MCF 10A (cell line): Measurements from ENCODE around the gene HSD17B2. TPM values are rescaled to one million over a fixed set of nuclear protein-coding genes. Genes with fewer than 3 reads are reported as not detected.

ENCODE experiments used
- BruUV-seq: library from RNA; stranded (reverse); fragments of 400-500 nt; replicated peaks from 2 replicates; lab custom pipeline; 2021; lab: Mats Ljungman, UMichigan
- CTCF ChIA-PET: fragments of 300-600 bp; sonication (Branson Sonifier 250); formaldehyde crosslinking; extraction: SDS; loops from one replicate; lab custom pipeline; 2021; ENCODE audit warnings: antibody characterized with exemption, inconsistent platforms; lab: Yijun Ruan, JAX
- POLR2A ChIA-PET: fragments of 300-600, 350-650 bp; sonication (Branson Sonifier 250); formaldehyde crosslinking; extraction: SDS; loops from one replicate; lab custom pipeline; 2020; ENCODE audit warnings: antibody characterized with exemption, inconsistent platforms; lab: Yijun Ruan, JAX
- DNase-seq: peaks from one replicate; pipeline ENCODE4 v3.0.0-alpha.2; 2018; ENCODE audit not compliant: unreplicated experiment
- H3K27ac Mint-ChIP-seq: one replicate; pipeline ENCODE4 v1.8.0; 2022; ENCODE audit warnings: mild to moderate bottlenecking, low read depth, mixed read lengths; ENCODE audit not compliant: unreplicated experiment
- H3K27me3 Mint-ChIP-seq: one replicate; pipeline ENCODE4 v1.8.0; 2022; ENCODE audit warnings: mixed read lengths; ENCODE audit not compliant: insufficient read depth, unreplicated experiment
- H3K36me3 Mint-ChIP-seq: one replicate; pipeline ENCODE4 v1.8.0; 2022; ENCODE audit warnings: mild to moderate bottlenecking, moderate library complexity, mixed read lengths; ENCODE audit not compliant: insufficient read depth, unreplicated experiment
- H3K4me1 Mint-ChIP-seq: one replicate; pipeline ENCODE4 v1.8.0; 2022; ENCODE audit warnings: mixed read lengths; ENCODE audit not compliant: insufficient read depth, unreplicated experiment
- H3K4me3 Mint-ChIP-seq: one replicate; pipeline ENCODE4 v1.8.0; 2022; ENCODE audit warnings: mild to moderate bottlenecking, moderate library complexity, mixed read lengths; ENCODE audit not compliant: unreplicated experiment
- H3K9me3 Mint-ChIP-seq: one replicate; pipeline ENCODE4 v1.8.0; 2022; ENCODE audit warnings: mixed read lengths; ENCODE audit not compliant: unreplicated experiment
- CTCF ChIP-seq: fragments of 200-600 bp; IDR thresholded peaks from one replicate; pipeline ENCODE4 v1.8.0; 2022; ENCODE audit warnings: antibody characterized with exemption, mild to moderate bottlenecking; ENCODE audit not compliant: unreplicated experiment
- intact Hi-C: fragments of 100-400 bp; cut with micrococcal nuclease; formaldehyde crosslinking; loops from 2 replicates; pipeline ENCODE4 v1.14.1; 2022
- total RNA-seq: library from RNA; stranded (reverse); gene quantifications from 2 replicates; pipeline ENCODE4 v1.2.3, GENCODE V29; 2022

The HSD17B2 gene
- total RNA-seq, 1 experiment from 2014 or later = 0.93 TPM

- TF ChIP-seq CTCF = no peak
- BruUV-seq = no TSS peak
- Mint-ChIP-seq H3K9me3 (no peaks in the 10 kb centered on the region), H3K27me3 (no peaks in the 10 kb centered on the region), H3K36me3 (peaks cover 46% of the 10 kb centered on the region), H3K4me3 (no peak overlapping the region), H3K27ac (no peak overlapping the region), H3K4me1 (no peaks in the 10 kb centered on the region)
- ChIA-PET POLR2A (no interaction called here), CTCF (interaction anchor here (0.7 kb wide), 2 partner anchors 8 to 337 kb away, joined by 3 read pairs; no protein-coding TSS in a partner anchor)
- no peak for DNase-seq
- intact Hi-C loops = no loop called here
Measured at GRCh38 chr16:82146556-82146955, 111.5 kb downstream of the HSD17B2 start.

GRCh38 chr16:82146957-82147356 lies 111.9 kb downstream of the HSD17B2 start:
- TF ChIP-seq CTCF = no peak
- Mint-ChIP-seq H3K27ac (no peak overlapping the region), H3K36me3 (peaks cover 42% of the 10 kb centered on the region), H3K27me3 (no peaks in the 10 kb centered on the region), H3K9me3 (no peaks in the 10 kb centered on the region), H3K4me1 (no peaks in the 10 kb centered on the region), H3K4me3 (no peak overlapping the region)
- ChIA-PET POLR2A (no interaction called here), CTCF (interaction anchor here (0.7 kb wide), 2 partner anchors 8 to 336 kb away, joined by 3 read pairs; no protein-coding TSS in a partner anchor)
- BruUV-seq = no TSS peak
- intact Hi-C loops = no loop called here
- no peak for DNase-seq

GRCh38 chr16:82147546-82147945 lies 112.5 kb downstream of the HSD17B2 start:
- H3K4me3 Mint-ChIP-seq = no peak overlapping the region
- CTCF ChIA-PET = no interaction called here
- no peak for DNase-seq
- no TSS peak for BruUV-seq
- no peak overlapping the region for H3K27ac Mint-ChIP-seq
- no peaks in the 10 kb centered on the region for H3K9me3 Mint-ChIP-seq
- POLR2A ChIA-PET = no interaction called here
- H3K27me3 Mint-ChIP-seq = no peaks in the 10 kb centered on the region
- TF ChIP-seq CTCF = no peak
- H3K36me3 Mint-ChIP-seq = peaks cover 40% of the 10 kb centered on the region
- no peaks in the 10 kb centered on the region for H3K4me1 Mint-ChIP-seq
- intact Hi-C loops = no loop called here

Other genes with a start within 250 kb of the HSD17B2 start
- 7.8 and 8.4 TPM in 2 replicates for gene SDR42E1, start 23.8 kb upstream of the HSD17B2 start, total RNA-seq
- gene MPHOSPH6, start 135.0 kb downstream of the HSD17B2 start, total RNA-seq = 39.9 and 46.8 TPM in 2 replicates